Thoracic aorta endothelial cell (primary cell): ENCODE results near the gene SRGAP1. TPM values are rescaled to one million over a fixed set of nuclear protein-coding genes. Genes with fewer than 3 reads are reported as not detected.

Experiments
- small RNA-seq: library from RNA; depleted of rRNA; stranded (forward); fragments of <200 nt; gene quantifications from one replicate; pipeline ENCODE3, GENCODE V24; 2012
- total RNA-seq: library from RNA; depleted of rRNA; stranded (reverse); fragments of >200 nt; gene quantifications from 2 replicates; pipeline ENCODE4 v1.2.3, GENCODE V29; 2012

The SRGAP1 gene
- total RNA-seq, result 7.6 and 9.7 TPM in 2 replicates

GRCh38 chr12:63844391-63845341 is at the start of gene SRGAP1:
SRGAP1 (plus strand) TSS chr12:63844700; CDS start chr12:63844817, 117 bp downstream.

Small RNA genes within 50 kb of the gene (small RNA-seq; reads per million reads assigned to genes)
- gene AC020611.1, result not detected
- gene RNU6-1009P, result not detected

Other genes with a start within 250 kb of the SRGAP1 start
- gene DPY19L2, start 176.2 kb upstream of the SRGAP1 start, total RNA-seq, result 2.8 and 3.0 TPM in 2 replicates
- 18.5 and 19.0 TPM in 2 replicates for gene RXYLT1, start 64.8 kb upstream of the SRGAP1 start, total RNA-seq